Hematopoietic multipotent progenitor cell treated with erythropoietin and hydrocortisone succinate and interleukin-3 and kit ligand, for 8 days (in vitro differentiated cells): Measurements from ENCODE around the gene FAF1.

Source experiments
- DNase-seq: peaks from one replicate; pipeline ENCODE4 v3.0.0-alpha.2; 2015

Gene FAF1

GRCh38 chr1:50977575-50978143 lies 17.6 kb upstream of the FAF1 start:
- DNase-seq = no peak

- DNase-seq = peak; percentile 40
These were observed 17.0 kb upstream of the FAF1 start for GRCh38 chr1:50976890-50977574.

- DNase-seq = no peak
These were observed 16.2 kb upstream of the FAF1 start for GRCh38 chr1:50976111-50976889.

- no peak for DNase-seq
These were observed 15.4 kb upstream of the FAF1 start for GRCh38 chr1:50975436-50975835.

- no peak for DNase-seq
These were observed 14.5 kb upstream of the FAF1 start for GRCh38 chr1:50974618-50974935.

GRCh38 chr1:50973875-50974617 lies 14.0 kb upstream of the FAF1 start:
- no peak for DNase-seq

GRCh38 chr1:50973255-50973654 lies 13.2 kb upstream of the FAF1 start:
- DNase-seq = no peak

- no peak for DNase-seq
These were observed 12.7 kb upstream of the FAF1 start for GRCh38 chr1:50972766-50973165.

- DNase-seq = no peak
These were observed 11.8 kb upstream of the FAF1 start for GRCh38 chr1:50971748-50972305.

- DNase-seq = peak; percentile 35
These were observed 11.0 kb upstream of the FAF1 start for GRCh38 chr1:50970931-50971582.

- no peak for DNase-seq
These were observed 10.4 kb upstream of the FAF1 start for GRCh38 chr1:50970509-50970887.

- DNase-seq = peak; percentile 87
These were observed 9.8 kb upstream of the FAF1 start, which contains the start of gene CDKN2C for GRCh38 chr1:50969611-50970508. TSS of gene CDKN2C (plus strand) at chr1:50970245. CDS start at chr1:50970369, 124 bp downstream.

GRCh38 chr1:50968821-50969610 lies 8.9 kb upstream of the FAF1 start:
- no peak for DNase-seq

GRCh38 chr1:50968158-50968820 lies 8.2 kb upstream of the FAF1 start:
- DNase-seq = peak; percentile 89

GRCh38 chr1:50967416-50968157 lies 7.5 kb upstream of the FAF1 start:
- peak; percentile 59 for DNase-seq

- DNase-seq = peak; percentile 73
These were observed 6.9 kb upstream of the FAF1 start for GRCh38 chr1:50966991-50967390.

GRCh38 chr1:50964863-50965262 lies 4.8 kb upstream of the FAF1 start:
- DNase-seq = no peak

GRCh38 chr1:50959303-50959912 lies 659 bp downstream of the FAF1 start:
- DNase-seq = peak; percentile 50

GRCh38 chr1:50955116-50955515 lies 5.0 kb downstream of the FAF1 start:
- no peak for DNase-seq
